M059J (cell line): ENCODE measurements around the gene PISD. TPM values are rescaled to one million over a fixed set of nuclear protein-coding genes. Genes with fewer than 3 reads are reported as not detected.

Experiments used
- DNase-seq: peaks from one replicate; pipeline ENCODE4 v3.0.0-alpha.2; 2012; ENCODE audit warnings: low read depth
- total RNA-seq: library from RNA; depleted of rRNA; stranded (reverse); fragments of >200 nt; shearing (Covaris generic); gene quantifications from 2 replicates; pipeline ENCODE4 v1.2.3, GENCODE V29; 2014

PISD gene
- total RNA-seq, 1 experiment from 2014 or later = 21.7 TPM

GRCh38 chr22:31652911-31653684 lies 8.9 kb downstream of the PISD start:
- DNase-seq = no peak

GRCh38 chr22:31652088-31652487 lies 9.9 kb downstream of the PISD start:
- no peak for DNase-seq

- no peak for DNase-seq
Measured at GRCh38 chr22:31651664-31652063, 10.4 kb downstream of the PISD start.

GRCh38 chr22:31650391-31650790 lies 11.6 kb downstream of the PISD start:
- DNase-seq = peak; percentile 74

- peak; percentile 49 for DNase-seq
Measured at GRCh38 chr22:31647523-31648320, 14.3 kb downstream of the PISD start.

- DNase-seq = no peak
Measured at GRCh38 chr22:31647066-31647465, 14.9 kb downstream of the PISD start.

- peak; percentile 98 for DNase-seq
Measured at GRCh38 chr22:31646186-31647019, 15.6 kb downstream of the PISD start.

GRCh38 chr22:31639436-31640039 lies 22.5 kb downstream of the PISD start:
- DNase-seq = no peak

- peak; percentile 47 for DNase-seq
Measured at GRCh38 chr22:31637891-31638618, 24.0 kb downstream of the PISD start.

- no peak for DNase-seq
Measured at GRCh38 chr22:31637447-31637890, 24.5 kb downstream of the PISD start.

- no peak for DNase-seq
Measured at GRCh38 chr22:31635638-31636306, 26.2 kb downstream of the PISD start.

GRCh38 chr22:31631436-31631835 lies 30.6 kb downstream of the PISD start:
- DNase-seq = no peak

- DNase-seq = peak; percentile 74
Measured at GRCh38 chr22:31630331-31631329, 31.4 kb downstream of the PISD start.

GRCh38 chr22:31629741-31630184 lies 32.3 kb downstream of the PISD start:
- no peak for DNase-seq

- DNase-seq = no peak
Measured at GRCh38 chr22:31628969-31629708, 32.9 kb downstream of the PISD start.

GRCh38 chr22:31628362-31628761 lies 33.7 kb downstream of the PISD start:
- no peak for DNase-seq

GRCh38 chr22:31627223-31627731 lies 34.7 kb downstream of the PISD start:
- no peak for DNase-seq
